Natural killer cell (primary cell): ENCODE measurements around the gene CEP135. TPM values are rescaled to one million over a fixed set of nuclear protein-coding genes. Genes with fewer than 3 reads are reported as not detected.
"Not testable (repeated sequence)": the region's sequence is repeated elsewhere in the genome, so short reads cannot be mapped to it uniquely, and the experiment has no call there.

Experiments used
- ATAC-seq, 3 donors: fragments of 150-1000 bp in 2 of 3; fragments of 200-7000 bp in 1 of 3; cut with Tn5 transposase; 1 replicate in 1 of 3; 2 replicates in 2 of 3; pipeline ENCODE4 v1.10.0; 2021; ENCODE audit warnings: mild to moderate bottlenecking in 2 of 3, moderate library complexity in 2 of 3
- DNase-seq, 2 donors: peaks; one replicate each; pipeline versions ENCODE4 v3.0.0 to v3.0.0-alpha.2; 2013 to 2021; ENCODE audit warnings: mixed read lengths in 1 of 2
- H3K27ac ChIP-seq: one replicate; pipeline ENCODE4 v1.5.1; 2013; ENCODE audit warnings: mild to moderate bottlenecking, low read length
- H3K27me3 ChIP-seq: one replicate; pipeline ENCODE4 v1.6.1; 2013; ENCODE audit warnings: low read length; ENCODE audit not compliant: control insufficient read depth, insufficient read depth
- H3K36me3 ChIP-seq: one replicate; pipeline ENCODE4 v1.6.1; 2013; ENCODE audit warnings: low read length; ENCODE audit not compliant: control insufficient read depth, insufficient read depth
- H3K4me1 ChIP-seq: one replicate; pipeline ENCODE4 v1.6.1; 2013; ENCODE audit warnings: low read length; ENCODE audit not compliant: control insufficient read depth, insufficient read depth
- H3K4me3 ChIP-seq: one replicate; pipeline ENCODE4 v1.5.1; 2013; ENCODE audit warnings: low read length
- H3K9me3 ChIP-seq: one replicate; pipeline ENCODE4 v1.6.1; 2013; ENCODE audit warnings: low read length; ENCODE audit not compliant: control insufficient read depth, insufficient read depth
- H3K27ac Mint-ChIP-seq, 2 donors: one replicate each; pipeline ENCODE4 v1.8.0; 2022; ENCODE audit warnings: mild to moderate bottlenecking in 2 of 2, mixed read lengths in 2 of 2, moderate library complexity in 1 of 2
- H3K27me3 Mint-ChIP-seq, 2 donors: one replicate each; pipeline ENCODE4 v1.8.0; 2022; ENCODE audit warnings: low read depth in 2 of 2, mixed read lengths in 2 of 2
- H3K36me3 Mint-ChIP-seq: one replicate; pipeline ENCODE4 v1.8.0; 2022; ENCODE audit warnings: mixed read lengths
- H3K4me1 Mint-ChIP-seq, 2 donors: one replicate each; pipeline ENCODE4 v1.8.0; 2022; ENCODE audit warnings: mixed read lengths in 2 of 2
- H3K4me3 Mint-ChIP-seq: one replicate; pipeline ENCODE4 v1.8.0; 2022; ENCODE audit warnings: mild to moderate bottlenecking, moderate library complexity, mixed read lengths
- H3K9me3 Mint-ChIP-seq, 2 donors: one replicate each; pipeline ENCODE4 v1.8.0; 2022; ENCODE audit warnings: mixed read lengths in 2 of 2
- WGBS: methylation state at CpG from one replicate; pipeline ENCODE4 v1.1.7; 2013; ENCODE audit warnings: missing lambda C conversion rate; ENCODE audit not compliant: insufficient coverage; 5-methylcytosine and 5-hydroxymethylcytosine counted together
- intact Hi-C: fragments of 100-400 bp; cut with micrococcal nuclease; formaldehyde crosslinking; loops from one replicate; pipeline ENCODE4 v1.14.2; 2022
- total RNA-seq, 4 donors: library from RNA; stranded (reverse); fragments of 120-200 nt in 1 of 4; gene quantifications; one replicate each; pipeline versions ENCODE4 v1.2.3 to v1.2.4, GENCODE V29; 2013 to 2022
- TF ChIP-seq, protein P1 (sequence below): fragments of 200-600 bp; IDR thresholded peaks from one replicate; pipeline ENCODE4 v1.8.0; 2022; ENCODE audit warnings: antibody characterized with exemption

Gene CEP135
- total RNA-seq, 3 donors from 2014 or later (not counting 1 experiment from before 2014, with no cell fraction given), result 18.7 to 24.4 (median 19.9) TPM

- DNase-seq (no peak), ATAC-seq (no peak)
- Histone ChIP-seq H3K27ac (no peak overlapping the region), H3K4me1 (no peaks in the 10 kb centered on the region), H3K36me3 (no peaks in the 10 kb centered on the region), H3K9me3 (no peaks in the 10 kb centered on the region), H3K4me3 (no peak overlapping the region), H3K27me3 (no peaks in the 10 kb centered on the region)
- TF ChIP-seq, protein P1, sequence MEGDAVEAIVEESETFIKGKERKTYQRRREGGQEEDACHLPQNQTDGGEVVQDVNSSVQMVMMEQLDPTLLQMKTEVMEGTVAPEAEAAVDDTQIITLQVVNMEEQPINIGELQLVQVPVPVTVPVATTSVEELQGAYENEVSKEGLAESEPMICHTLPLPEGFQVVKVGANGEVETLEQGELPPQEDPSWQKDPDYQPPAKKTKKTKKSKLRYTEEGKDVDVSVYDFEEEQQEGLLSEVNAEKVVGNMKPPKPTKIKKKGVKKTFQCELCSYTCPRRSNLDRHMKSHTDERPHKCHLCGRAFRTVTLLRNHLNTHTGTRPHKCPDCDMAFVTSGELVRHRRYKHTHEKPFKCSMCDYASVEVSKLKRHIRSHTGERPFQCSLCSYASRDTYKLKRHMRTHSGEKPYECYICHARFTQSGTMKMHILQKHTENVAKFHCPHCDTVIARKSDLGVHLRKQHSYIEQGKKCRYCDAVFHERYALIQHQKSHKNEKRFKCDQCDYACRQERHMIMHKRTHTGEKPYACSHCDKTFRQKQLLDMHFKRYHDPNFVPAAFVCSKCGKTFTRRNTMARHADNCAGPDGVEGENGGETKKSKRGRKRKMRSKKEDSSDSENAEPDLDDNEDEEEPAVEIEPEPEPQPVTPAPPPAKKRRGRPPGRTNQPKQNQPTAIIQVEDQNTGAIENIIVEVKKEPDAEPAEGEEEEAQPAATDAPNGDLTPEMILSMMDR, result no peak
- no peaks in the 10 kb centered on the region for H3K4me1 Mint-ChIP-seq
- H3K9me3 Mint-ChIP-seq, result no peaks in the 10 kb centered on the region
- H3K36me3 Mint-ChIP-seq, result no peaks in the 10 kb centered on the region
- H3K4me3 Mint-ChIP-seq, result no peak overlapping the region
- intact Hi-C loops, result no loop called here
- WGBS, result 62% methylated on average over 2 of the region's 2 CpGs
- H3K27me3 Mint-ChIP-seq, result peaks cover under 1 to 19% of the 10 kb centered on the region in 2 donors
- no peak overlapping the region for H3K27ac Mint-ChIP-seq
These were observed 17.7 kb upstream of the CEP135 start for GRCh38 chr4:55931043-55931442.

GRCh38 chr4:55931833-55932232 lies 16.9 kb upstream of the CEP135 start:
- no peak for ATAC-seq
- H3K9me3 Mint-ChIP-seq, result no peaks in the 10 kb centered on the region
- H3K4me3 ChIP-seq, result no peak overlapping the region

GRCh38 chr4:55932511-55932910 lies 16.2 kb upstream of the CEP135 start:
- H3K36me3 ChIP-seq, result no peaks in the 10 kb centered on the region
- Mint-ChIP-seq H3K27me3 (peaks cover 8 to 30% of the 10 kb centered on the region in 2 donors), H3K4me3 (no peak overlapping the region), H3K9me3 (no peaks in the 10 kb centered on the region), H3K4me1 (no peaks in the 10 kb centered on the region), H3K27ac (no peak overlapping the region), H3K36me3 (peaks cover 10% of the 10 kb centered on the region)
- intact Hi-C loops, result no loop called here
- no peaks in the 10 kb centered on the region for H3K4me1 ChIP-seq
- peaks cover 4% of the 10 kb centered on the region for H3K9me3 ChIP-seq
- ATAC-seq (no peak), DNase-seq (no peak)
- WGBS, result 91% methylated on average over 3 of the region's 3 CpGs
- TF ChIP-seq, protein P1, result no peak
- H3K27me3 ChIP-seq, result no peaks in the 10 kb centered on the region
- H3K27ac ChIP-seq, result no peak overlapping the region
- no peak overlapping the region for H3K4me3 ChIP-seq

More at GRCh38 chr4:55931833-55932232, 16.9 kb upstream of the CEP135 start:
- no peaks in the 10 kb centered on the region for H3K4me1 Mint-ChIP-seq
- H3K4me3 Mint-ChIP-seq, result no peak overlapping the region
- Histone ChIP-seq H3K27ac (no peak overlapping the region), H3K36me3 (no peaks in the 10 kb centered on the region), H3K4me1 (no peaks in the 10 kb centered on the region), H3K27me3 (no peaks in the 10 kb centered on the region), H3K9me3 (no peaks in the 10 kb centered on the region)
- H3K27me3 Mint-ChIP-seq, result peaks cover 8 to 27% of the 10 kb centered on the region in 2 donors
- intact Hi-C loops, result no loop called here
- no peak overlapping the region for H3K27ac Mint-ChIP-seq
- no peak for DNase-seq
- TF ChIP-seq, protein P1, result no peak
- peaks cover 6% of the 10 kb centered on the region for H3K36me3 Mint-ChIP-seq
- WGBS, result 100% methylated on average over 2 of the region's 3 CpGs

DNA sequence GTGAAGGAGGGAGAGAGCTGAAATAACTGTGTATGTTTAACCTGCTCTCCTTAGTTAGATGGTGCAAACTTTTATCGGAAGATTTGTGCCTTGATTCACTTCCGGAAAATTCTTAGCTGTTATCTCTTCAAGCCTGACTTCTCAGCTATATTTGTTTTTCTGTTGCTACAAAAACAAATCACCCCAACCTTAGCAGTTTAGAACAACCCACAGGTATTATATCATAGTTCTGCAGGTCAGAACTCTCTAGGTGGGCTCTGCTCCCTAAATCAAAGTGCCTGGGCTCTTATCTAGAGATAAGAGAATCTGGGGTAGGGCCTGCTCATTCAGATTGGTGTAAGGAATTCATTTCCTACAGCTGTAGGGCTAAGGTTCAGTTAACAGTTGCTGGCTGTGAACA lies 15.1 kb upstream of the CEP135 start:
- no peak overlapping the region for H3K27ac Mint-ChIP-seq
- peaks cover 10% of the 10 kb centered on the region for H3K36me3 Mint-ChIP-seq
- Histone ChIP-seq H3K27me3 (no peaks in the 10 kb centered on the region), H3K9me3 (peaks cover 8% of the 10 kb centered on the region), H3K4me1 (no peaks in the 10 kb centered on the region), H3K4me3 (no peak overlapping the region), H3K27ac (no peak overlapping the region), H3K36me3 (no peaks in the 10 kb centered on the region)
- H3K4me1 Mint-ChIP-seq, result no peaks in the 10 kb centered on the region
- TF ChIP-seq, protein P1, result no peak
- H3K9me3 Mint-ChIP-seq, result no peaks in the 10 kb centered on the region
- no peak for ATAC-seq
- DNase-seq, result no peak
- H3K27me3 Mint-ChIP-seq, result peaks cover 12 to 30% of the 10 kb centered on the region in 2 donors
- H3K4me3 Mint-ChIP-seq, result no peak overlapping the region
- WGBS, result 89% methylated on average over 2 of the region's 2 CpGs
- intact Hi-C loops, result no loop called here

DNA sequence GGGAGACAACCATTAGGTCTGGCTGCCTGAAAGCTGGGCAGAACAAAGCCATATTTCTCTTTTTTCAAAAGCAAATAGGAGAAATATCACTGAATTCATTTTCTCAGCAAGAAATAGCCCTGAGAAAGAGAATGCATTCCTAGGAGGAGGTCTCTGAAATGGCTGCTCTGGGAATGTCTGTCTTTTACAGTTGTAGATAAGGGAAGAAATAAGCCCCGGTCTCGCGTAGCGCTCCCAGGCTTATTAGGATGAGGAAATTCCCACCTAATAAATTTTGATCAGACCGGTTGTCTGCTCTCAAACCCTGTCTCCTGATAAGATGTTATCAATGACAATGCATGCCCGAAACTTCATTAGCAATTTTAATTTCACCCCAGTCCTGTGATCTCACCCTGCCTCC lies 12.8 kb upstream of the CEP135 start:
- H3K27ac ChIP-seq, H3K36me3 ChIP-seq, intact Hi-C loops, H3K4me1 ChIP-seq, H3K9me3 ChIP-seq, ATAC-seq, DNase-seq, H3K9me3 Mint-ChIP-seq, H3K4me3 ChIP-seq, H3K4me1 Mint-ChIP-seq, H3K27me3 ChIP-seq, H3K27ac Mint-ChIP-seq, H3K4me3 Mint-ChIP-seq: not testable (repeated sequence)
- H3K36me3 Mint-ChIP-seq, result peaks cover 10% of the 10 kb centered on the region
- no CpG with 5 or more reads among the region's 6 CpGs for WGBS
- peaks cover 18 to 41% of the 10 kb centered on the region in 2 donors for H3K27me3 Mint-ChIP-seq
